BLaER1 treated with 17β-estradiol and CSF1 and Interleukin-3, amounts not matched to agents 10 nM and 100 nM (cell line): Measurements from ENCODE around the gene NR3C2.

Experiments used
- H3K27ac ChIP-seq, 11 experiments: shearing (Covaris generic); formaldehyde crosslinking; 2 replicates each; pipeline ENCODE4 v1.8.1; 2022
- H3K27me3 ChIP-seq, 11 experiments: shearing (Covaris generic); formaldehyde crosslinking; 2 replicates each; pipeline ENCODE4 v1.8.1; 2022
- H3K36me3 ChIP-seq, 11 experiments: shearing (Covaris generic); formaldehyde crosslinking; 2 replicates each; pipeline ENCODE4 v1.8.1; 2022
- H3K4me1 ChIP-seq, 10 experiments: shearing (Covaris generic); formaldehyde crosslinking; 2 replicates each; pipeline ENCODE4 v1.8.1; 2022
- H3K4me2 ChIP-seq, 11 experiments: shearing (Covaris generic); formaldehyde crosslinking; 2 replicates each; pipeline ENCODE4 v1.8.1; 2022
- H3K4me3 ChIP-seq, 10 experiments: shearing (Covaris generic); formaldehyde crosslinking; 2 replicates each; pipeline ENCODE4 v1.8.1; 2022
- H3K9ac ChIP-seq, 11 experiments: shearing (Covaris generic); formaldehyde crosslinking; 2 replicates each; pipeline ENCODE4 v1.8.1; 2022
- H3K9me3 ChIP-seq, 11 experiments: shearing (Covaris generic); formaldehyde crosslinking; replicated peaks in 1 of 11; 2 replicates each; pipeline ENCODE4 v1.8.1; 2022
- H4K20me1 ChIP-seq, 11 experiments: shearing (Covaris generic); formaldehyde crosslinking; 2 replicates each; pipeline ENCODE4 v1.8.1; 2022
- Cebpa-rat ChIP-seq, 11 experiments: shearing (Covaris generic); IDR thresholded peaks; 2 replicates each; pipeline ENCODE4 v1.8.1; 2022

NR3C2 gene

GRCh38 chr4:148076964-148077363 lies 365.2 kb downstream of the NR3C2 start:
- peaks cover 0 to 2% (median 0%) of the 10 kb centered on the region in 10 experiments; a peak in 3 of 20 replicates for H3K4me1 ChIP-seq
- H3K27me3 ChIP-seq = no peaks in the 10 kb centered on the region
- H3K9ac ChIP-seq = no peak overlapping the region
- no peak overlapping the region for H3K4me2 ChIP-seq
- peaks cover 17 to 44% (median 29%) of the 10 kb centered on the region in 11 experiments for H3K9me3 ChIP-seq
- H3K4me3 ChIP-seq = no peak overlapping the region
- H4K20me1 ChIP-seq = no peaks in the 10 kb centered on the region
- peaks cover 23 to 86% (median 41%) of the 10 kb centered on the region in 11 experiments; a peak in 19 of 22 replicates for H3K36me3 ChIP-seq
- H3K27ac ChIP-seq = no peak overlapping the region
- no peak for TF ChIP-seq Cebpa-rat (IDR thresholded peaks at IDR 0.05)

DNA sequence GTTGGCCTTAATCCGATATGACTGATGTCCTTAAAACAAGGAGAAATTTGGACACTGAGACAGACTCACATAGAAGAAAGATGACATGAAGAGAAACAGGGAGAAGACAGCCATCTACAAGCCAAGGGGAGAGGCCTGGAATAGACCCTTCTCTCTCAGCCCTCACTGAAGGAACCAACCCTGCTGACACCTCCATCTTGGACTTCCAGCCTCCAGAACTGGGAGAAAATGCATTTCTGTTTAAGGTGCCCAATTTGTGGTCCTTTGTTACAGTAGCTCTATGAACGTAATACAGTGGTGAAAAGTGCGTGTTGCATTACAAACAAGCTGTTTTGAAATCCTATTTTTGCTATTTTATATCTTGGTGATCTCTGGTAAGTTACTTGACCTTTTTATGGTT lies 366.8 kb downstream of the NR3C2 start:
- Histone ChIP-seq H3K9ac (no peak overlapping the region), H3K36me3 (peaks cover 23 to 86% (median 35%) of the 10 kb centered on the region in 11 experiments; a peak in 19 of 22 replicates), H3K4me2 (no peak overlapping the region), H3K4me3 (no peak overlapping the region), H3K27ac (no peak overlapping the region), H4K20me1 (no peaks in the 10 kb centered on the region), H3K27me3 (no peaks in the 10 kb centered on the region), H3K4me1 (peaks cover 0 to 10% (median 0%) of the 10 kb centered on the region in 10 experiments; a peak in 4 of 20 replicates), H3K9me3 (peaks cover 17 to 34% (median 21%) of the 10 kb centered on the region in 11 experiments)
- TF ChIP-seq Cebpa-rat (IDR thresholded peaks at IDR 0.05) = no peak

DNA sequence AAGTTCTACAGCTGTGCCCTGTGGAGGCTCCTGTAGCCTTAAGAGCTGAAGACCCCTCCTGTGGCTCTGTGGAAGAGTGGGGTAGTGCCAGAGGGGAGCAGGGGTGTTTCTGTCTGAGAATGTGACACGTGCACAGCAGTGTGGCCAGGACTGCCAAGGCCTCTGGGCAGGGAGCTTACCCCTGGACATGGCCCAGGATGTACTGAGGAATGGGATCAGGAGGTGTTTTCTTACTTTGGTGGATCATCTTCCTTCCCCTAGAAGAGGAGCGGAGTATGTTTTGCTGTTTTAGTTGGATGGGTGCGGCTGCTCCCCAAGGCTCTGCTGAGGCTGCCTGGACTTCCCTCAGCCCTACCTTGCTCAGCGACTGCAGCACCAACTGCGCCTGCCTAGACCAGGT lies 367.8 kb downstream of the NR3C2 start:
- no peak overlapping the region for H3K9ac ChIP-seq
- peaks cover 17 to 34% (median 21%) of the 10 kb centered on the region in 11 experiments for H3K9me3 ChIP-seq
- H3K4me3 ChIP-seq = no peak overlapping the region
- H3K36me3 ChIP-seq = peaks cover 23 to 83% (median 35%) of the 10 kb centered on the region in 11 experiments; a peak in 19 of 22 replicates
- no peaks in the 10 kb centered on the region; a peak in 2 of 22 replicates for H4K20me1 ChIP-seq
- H3K4me2 ChIP-seq = no peak overlapping the region
- H3K27me3 ChIP-seq = no peaks in the 10 kb centered on the region
- no peak overlapping the region for H3K27ac ChIP-seq
- TF ChIP-seq Cebpa-rat (IDR thresholded peaks at IDR 0.05) = no peak
- peaks cover 0 to 10% (median 0%) of the 10 kb centered on the region in 10 experiments; a peak in 4 of 20 replicates for H3K4me1 ChIP-seq

DNA sequence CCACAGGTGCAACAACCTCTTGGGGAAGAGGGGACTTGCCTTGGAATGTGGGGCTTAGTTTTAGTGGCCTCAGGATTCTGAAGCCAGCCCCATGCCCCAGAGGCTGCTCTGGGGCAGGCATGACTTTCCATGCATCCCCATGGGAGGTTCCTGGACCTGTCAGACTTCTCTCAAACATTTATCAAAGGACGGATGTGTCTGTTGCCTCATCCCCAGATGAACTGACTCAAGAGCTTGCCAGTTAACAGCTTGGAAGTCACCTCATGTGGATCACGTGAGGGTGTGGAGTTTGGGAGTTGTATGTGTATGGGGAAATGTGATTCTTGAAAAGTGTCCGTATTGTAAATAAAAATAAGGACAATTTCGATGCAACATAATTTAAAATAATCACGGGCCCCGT lies 368.9 kb downstream of the NR3C2 start:
- peaks cover 17 to 34% (median 21%) of the 10 kb centered on the region in 11 experiments for H3K9me3 ChIP-seq
- no peaks in the 10 kb centered on the region; a peak in 2 of 22 replicates for H4K20me1 ChIP-seq
- TF ChIP-seq Cebpa-rat (IDR thresholded peaks at IDR 0.05) = no peak
- H3K27ac ChIP-seq = no peak overlapping the region
- H3K4me1 ChIP-seq = peaks cover 0 to 10% (median 0%) of the 10 kb centered on the region in 10 experiments; a peak in 4 of 20 replicates
- no peak overlapping the region for H3K4me2 ChIP-seq
- H3K36me3 ChIP-seq = peaks cover 23 to 94% (median 35%) of the 10 kb centered on the region in 11 experiments; a peak in 19 of 22 replicates
- no peak overlapping the region for H3K4me3 ChIP-seq
- H3K9ac ChIP-seq = no peak overlapping the region
- no peaks in the 10 kb centered on the region for H3K27me3 ChIP-seq

DNA sequence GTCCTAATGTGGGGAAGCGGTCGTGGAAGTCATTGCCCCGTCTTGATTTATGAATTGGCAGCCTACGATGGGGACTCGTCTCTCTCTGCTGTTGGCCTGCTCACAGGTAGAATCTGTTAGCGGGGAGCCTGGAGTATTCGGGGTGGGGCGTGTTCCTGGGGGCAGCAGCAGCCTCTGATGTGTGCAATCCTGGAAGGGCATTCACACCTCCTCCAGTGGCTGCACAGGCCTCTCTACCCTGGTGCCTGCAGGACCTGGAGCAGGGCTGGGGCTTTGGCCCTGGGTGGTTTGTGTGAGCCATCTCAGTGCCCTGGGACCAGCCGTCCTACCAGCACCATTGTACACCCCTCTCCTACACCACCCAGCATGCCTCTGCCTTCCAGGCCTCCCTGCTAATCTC lies 369.4 kb downstream of the NR3C2 start:
- no peak for TF ChIP-seq Cebpa-rat (IDR thresholded peaks at IDR 0.05)
- Histone ChIP-seq H3K9ac (no peak overlapping the region), H3K9me3 (peaks cover 17 to 34% (median 21%) of the 10 kb centered on the region in 11 experiments), H3K36me3 (peaks cover 23 to 96% (median 35%) of the 10 kb centered on the region in 11 experiments; a peak in 19 of 22 replicates), H3K27ac (no peak overlapping the region), H4K20me1 (peaks cover 0 to 5% (median 0%) of the 10 kb centered on the region in 11 experiments; a peak in 2 of 22 replicates), H3K4me1 (peaks cover 0 to 10% (median 0%) of the 10 kb centered on the region in 10 experiments; a peak in 4 of 20 replicates), H3K4me2 (no peak overlapping the region), H3K27me3 (no peaks in the 10 kb centered on the region), H3K4me3 (no peak overlapping the region)

DNA sequence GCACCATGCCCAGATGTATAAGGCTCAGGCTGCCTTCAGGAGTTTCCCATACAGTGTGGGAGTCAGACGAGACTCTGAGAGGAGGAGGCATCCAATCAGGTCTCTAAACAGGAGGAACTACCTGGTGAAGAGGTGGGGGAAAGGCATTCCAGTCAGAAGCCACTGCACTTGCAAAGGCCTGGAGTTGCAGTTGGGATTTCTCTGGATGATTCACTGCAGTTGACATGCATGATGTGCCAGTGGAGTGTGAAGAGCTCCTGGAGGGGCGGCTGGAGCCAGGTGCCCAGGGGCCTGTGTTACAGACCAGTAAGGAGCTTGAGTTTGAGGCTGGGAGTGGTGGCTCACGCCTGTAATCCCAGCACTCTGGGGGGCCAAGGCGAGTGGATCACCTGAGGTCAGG lies 371.2 kb downstream of the NR3C2 start:
- Histone ChIP-seq H3K9ac (no peak overlapping the region), H3K4me1 (peaks cover 0 to 10% (median 0%) of the 10 kb centered on the region in 10 experiments; a peak in 4 of 20 replicates), H3K4me2 (no peak overlapping the region), H3K9me3 (peaks cover 17 to 31% (median 21%) of the 10 kb centered on the region in 11 experiments), H3K27me3 (no peaks in the 10 kb centered on the region), H4K20me1 (peaks cover 0 to 10% (median 0%) of the 10 kb centered on the region in 11 experiments; a peak in 2 of 22 replicates), H3K36me3 (peaks cover 23 to 96% (median 39%) of the 10 kb centered on the region in 11 experiments; a peak in 19 of 22 replicates), H3K4me3 (no peak overlapping the region), H3K27ac (no peak overlapping the region)
- no peak for TF ChIP-seq Cebpa-rat (IDR thresholded peaks at IDR 0.05)

DNA sequence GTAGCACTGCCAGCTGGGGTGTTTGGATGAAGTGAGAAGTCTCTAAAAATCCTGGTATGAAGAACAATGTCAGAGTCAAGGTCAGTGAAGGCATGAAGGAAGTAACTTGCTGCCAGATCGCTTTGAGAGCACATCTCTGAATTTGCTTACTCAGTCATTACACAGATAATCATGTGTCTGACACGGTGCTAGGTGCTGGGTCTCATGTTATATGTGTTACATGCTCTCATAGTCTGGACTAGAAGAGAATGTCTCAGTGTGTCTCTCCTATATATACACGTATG lies 372.4 kb downstream of the NR3C2 start:
- H3K36me3 ChIP-seq = peaks cover 12 to 96% (median 30%) of the 10 kb centered on the region in 11 experiments; a peak in 19 of 22 replicates
- TF ChIP-seq Cebpa-rat (IDR thresholded peaks at IDR 0.05) = no peak

DNA sequence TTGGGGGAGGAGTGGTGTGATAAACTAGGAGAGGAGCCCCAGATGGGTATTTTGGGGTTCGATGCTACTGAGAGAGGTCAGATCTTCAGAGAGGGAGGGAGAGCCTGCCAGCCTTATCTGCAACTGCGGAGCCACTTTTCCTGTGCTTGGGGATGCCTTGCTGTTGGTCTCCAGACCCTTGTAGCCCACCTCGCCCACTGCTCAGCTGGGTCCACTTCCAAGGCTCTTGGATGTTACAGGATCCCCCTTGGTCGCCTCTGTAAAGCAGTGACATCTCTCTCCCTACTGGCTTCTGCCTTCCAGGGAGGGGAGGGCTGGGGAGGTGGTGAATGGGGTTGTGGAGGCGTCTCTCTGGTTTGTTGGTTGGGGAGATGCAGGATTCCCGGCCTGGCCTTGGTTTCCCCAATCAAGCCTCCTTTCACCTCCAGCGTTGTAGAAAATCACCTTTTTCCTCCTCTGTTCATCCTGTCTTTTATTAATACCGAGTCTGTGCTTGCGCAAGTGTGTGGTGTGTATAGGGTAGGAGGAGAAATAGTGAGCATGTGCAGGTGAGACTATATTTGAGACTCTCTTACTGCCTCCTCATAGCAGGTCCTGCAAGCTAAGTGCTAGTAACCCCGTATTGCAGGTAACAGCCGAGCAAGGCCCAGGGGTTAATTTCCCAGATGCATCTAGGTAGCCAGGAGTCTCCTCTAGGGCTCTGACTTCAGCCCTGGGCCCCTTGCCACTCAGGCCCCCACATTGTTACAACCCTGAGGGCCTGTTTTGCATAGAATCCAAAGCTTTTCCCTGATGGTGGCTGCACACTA lies 372.9 kb downstream of the NR3C2 start:
- H3K9me3 ChIP-seq = peaks cover 6 to 16% (median 8%) of the 10 kb centered on the region in 11 experiments
- H3K4me2 ChIP-seq = no peak overlapping the region
- H3K9ac ChIP-seq = no peak overlapping the region
- H3K4me1 ChIP-seq = peaks cover 0 to 10% (median 0%) of the 10 kb centered on the region in 10 experiments; a peak in 4 of 20 replicates
- H3K27me3 ChIP-seq = no peaks in the 10 kb centered on the region
- peaks cover 7 to 96% (median 27%) of the 10 kb centered on the region in 11 experiments; a peak in 20 of 22 replicates for H3K36me3 ChIP-seq
- no peak for TF ChIP-seq Cebpa-rat (IDR thresholded peaks at IDR 0.05)
- no peak overlapping the region for H3K4me3 ChIP-seq
- peaks cover 0 to 10% (median 0%) of the 10 kb centered on the region in 11 experiments; a peak in 2 of 22 replicates for H4K20me1 ChIP-seq
- no peak overlapping the region for H3K27ac ChIP-seq

More for the DNA sequence above, 372.4 kb downstream of the NR3C2 start:
- Histone ChIP-seq H3K27ac (no peak overlapping the region), H3K4me2 (no peak overlapping the region), H3K9ac (no peak overlapping the region), H4K20me1 (peaks cover 0 to 10% (median 0%) of the 10 kb centered on the region in 11 experiments; a peak in 2 of 22 replicates), H3K4me1 (peaks cover 0 to 10% (median 0%) of the 10 kb centered on the region in 10 experiments; a peak in 4 of 20 replicates), H3K9me3 (peaks cover 11 to 22% (median 14%) of the 10 kb centered on the region in 11 experiments), H3K4me3 (no peak overlapping the region), H3K27me3 (no peaks in the 10 kb centered on the region)
